Loucy (cell line): ENCODE data around the gene TNC.

Source experiments
- CTCF ChIP-seq: fragments of 200-600 bp; sonication (generic); conservative IDR thresholded peaks from 2 replicates; pipeline ENCODE4 v1.5.1; 2014; ENCODE audit warnings: mild to moderate bottlenecking, antibody characterized with exemption, low read length
- EZH2phosphoT487 ChIP-seq: fragments of 200-600 bp; IDR thresholded peaks from 2 replicates; pipeline ENCODE4 v1.6.1; 2018; ENCODE audit warnings: antibody characterized with exemption, mild to moderate bottlenecking, moderate library complexity, borderline replicate concordance

GRCh38 chr9:115165233-115165632 is 47.3 kb upstream of the TNC start:
- TF ChIP-seq CTCF (no peak), EZH2phosphoT487 (no peak)
